HL-60 (cell line): ENCODE measurements around the gene KHDC4.

Experiments used
- DNase-seq, 2 experiments: peaks; one replicate each; pipeline ENCODE4 v3.0.0-alpha.2; 2010 to 2020; ENCODE audit warnings: low read depth in 1 of 2, low spot score in 1 of 2
- H3K27ac ChIP-seq: fragments of 250-450 bp; sonication (Bioruptor Pico); replicated peaks from 2 replicates; pipeline ENCODE4 v1.5.1; 2020; ENCODE audit warnings: mild to moderate bottlenecking, moderate library complexity
- H3K27me3 ChIP-seq: fragments of 250-450 bp; sonication (Bioruptor Pico); 2 replicates; pipeline ENCODE4 v1.5.1; 2021; ENCODE audit warnings: mild to moderate bottlenecking, moderate library complexity; ENCODE audit not compliant: insufficient read depth, poor library complexity, severe bottlenecking
- H3K4me3 ChIP-seq: replicated peaks from 2 replicates; pipeline ENCODE4 v1.5.1; 2011; ENCODE audit warnings: mild to moderate bottlenecking, control low read depth, low read length; ENCODE audit not compliant: insufficient read depth
- CTCF ChIP-seq: IDR thresholded peaks from one replicate; pipeline ENCODE4 v1.5.1; 2011; ENCODE audit warnings: low read length, control low read depth, inconsistent platforms; ENCODE audit not compliant: insufficient read depth
- GABPA ChIP-seq: IDR thresholded peaks from 2 replicates; pipeline ENCODE4 v1.6.1; 2012; ENCODE audit warnings: low read depth
- POLR2AphosphoS5 ChIP-seq: IDR thresholded peaks from 2 replicates; pipeline ENCODE4 v1.6.1; 2012; ENCODE audit warnings: low read depth
- REST ChIP-seq: IDR thresholded peaks from 2 replicates; pipeline ENCODE4 v1.6.1; 2012; ENCODE audit warnings: low read depth; ENCODE audit not compliant: insufficient replicate concordance
- SPI1 ChIP-seq: IDR thresholded peaks from 2 replicates; pipeline ENCODE4 v1.6.1; 2012; ENCODE audit warnings: low read depth, mild to moderate bottlenecking, borderline replicate concordance

KHDC4 gene

GRCh38 chr1:155910621-155911121, 23.5 kb downstream of the KHDC4 start:
- H3K27ac ChIP-seq: peak overlapping the region; percentile 65
- TF ChIP-seq CTCF: no peak
- no peak for TF ChIP-seq REST
- no peak for TF ChIP-seq POLR2AphosphoS5
- TF ChIP-seq SPI1: no peak
- no peak for TF ChIP-seq GABPA
- no peaks in the 10 kb centered on the region for H3K27me3 ChIP-seq
- DNase-seq: peak in 1 of 2 experiments; percentile 7
- H3K4me3 ChIP-seq: peak overlapping the region; percentile 58

GRCh38 chr1:155909894-155910293, 24.3 kb downstream of the KHDC4 start:
- Histone ChIP-seq H3K4me3 (no peak overlapping the region), H3K27ac (peak overlapping the region; percentile 65), H3K27me3 (no peaks in the 10 kb centered on the region)
- TF ChIP-seq POLR2AphosphoS5 (no peak), GABPA (no peak), CTCF (no peak), SPI1 (no peak), REST (no peak)
- peak; percentile 69 to 87 for DNase-seq

- no peak for DNase-seq
- Histone ChIP-seq H3K4me3 (no peak overlapping the region), H3K27me3 (no peaks in the 10 kb centered on the region), H3K27ac (no peak overlapping the region)
- TF ChIP-seq GABPA (no peak), REST (no peak), SPI1 (no peak), CTCF (no peak), POLR2AphosphoS5 (no peak)
Measured at GRCh38 chr1:155904261-155904660, 30.0 kb downstream of the KHDC4 start.
